Measurements from ENCODE around the gene XPO6. TPM values are rescaled to one million over a fixed set of nuclear protein-coding genes. Genes with fewer than 3 reads are reported as not detected.

XPO6 gene
- total RNA-seq, 1 donor from 2014 or later, result 168 TPM

DNA sequence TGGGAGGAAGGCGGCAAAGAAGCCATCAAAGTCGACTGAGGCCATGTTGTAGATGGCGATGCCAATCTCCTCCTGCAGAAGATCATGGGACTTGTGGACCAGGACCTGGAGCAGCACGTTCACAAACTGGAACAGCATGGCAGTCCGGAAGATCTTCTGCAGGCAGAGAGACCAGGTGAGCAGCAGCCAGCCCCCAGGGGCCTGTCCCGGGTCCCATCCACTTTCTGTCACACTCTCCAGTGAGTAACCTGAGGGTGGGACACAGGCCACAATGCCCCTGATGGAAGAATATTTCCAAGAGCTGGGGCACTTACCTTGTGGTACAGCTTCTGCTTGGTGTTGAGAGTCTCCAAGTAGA is 110.3 kb downstream of the XPO6 start:
- DNase-seq (ENCODE audit: low read depth), result no peak
- no peak overlapping the region for H3K4me3 ChIP-seq (ENCODE audit: low read depth, low read length)
- TF ChIP-seq, protein P1, sequence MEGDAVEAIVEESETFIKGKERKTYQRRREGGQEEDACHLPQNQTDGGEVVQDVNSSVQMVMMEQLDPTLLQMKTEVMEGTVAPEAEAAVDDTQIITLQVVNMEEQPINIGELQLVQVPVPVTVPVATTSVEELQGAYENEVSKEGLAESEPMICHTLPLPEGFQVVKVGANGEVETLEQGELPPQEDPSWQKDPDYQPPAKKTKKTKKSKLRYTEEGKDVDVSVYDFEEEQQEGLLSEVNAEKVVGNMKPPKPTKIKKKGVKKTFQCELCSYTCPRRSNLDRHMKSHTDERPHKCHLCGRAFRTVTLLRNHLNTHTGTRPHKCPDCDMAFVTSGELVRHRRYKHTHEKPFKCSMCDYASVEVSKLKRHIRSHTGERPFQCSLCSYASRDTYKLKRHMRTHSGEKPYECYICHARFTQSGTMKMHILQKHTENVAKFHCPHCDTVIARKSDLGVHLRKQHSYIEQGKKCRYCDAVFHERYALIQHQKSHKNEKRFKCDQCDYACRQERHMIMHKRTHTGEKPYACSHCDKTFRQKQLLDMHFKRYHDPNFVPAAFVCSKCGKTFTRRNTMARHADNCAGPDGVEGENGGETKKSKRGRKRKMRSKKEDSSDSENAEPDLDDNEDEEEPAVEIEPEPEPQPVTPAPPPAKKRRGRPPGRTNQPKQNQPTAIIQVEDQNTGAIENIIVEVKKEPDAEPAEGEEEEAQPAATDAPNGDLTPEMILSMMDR (conservative IDR thresholded peaks at IDR 0.05; ENCODE audit: low read depth, low read length), result no peak

DNA sequence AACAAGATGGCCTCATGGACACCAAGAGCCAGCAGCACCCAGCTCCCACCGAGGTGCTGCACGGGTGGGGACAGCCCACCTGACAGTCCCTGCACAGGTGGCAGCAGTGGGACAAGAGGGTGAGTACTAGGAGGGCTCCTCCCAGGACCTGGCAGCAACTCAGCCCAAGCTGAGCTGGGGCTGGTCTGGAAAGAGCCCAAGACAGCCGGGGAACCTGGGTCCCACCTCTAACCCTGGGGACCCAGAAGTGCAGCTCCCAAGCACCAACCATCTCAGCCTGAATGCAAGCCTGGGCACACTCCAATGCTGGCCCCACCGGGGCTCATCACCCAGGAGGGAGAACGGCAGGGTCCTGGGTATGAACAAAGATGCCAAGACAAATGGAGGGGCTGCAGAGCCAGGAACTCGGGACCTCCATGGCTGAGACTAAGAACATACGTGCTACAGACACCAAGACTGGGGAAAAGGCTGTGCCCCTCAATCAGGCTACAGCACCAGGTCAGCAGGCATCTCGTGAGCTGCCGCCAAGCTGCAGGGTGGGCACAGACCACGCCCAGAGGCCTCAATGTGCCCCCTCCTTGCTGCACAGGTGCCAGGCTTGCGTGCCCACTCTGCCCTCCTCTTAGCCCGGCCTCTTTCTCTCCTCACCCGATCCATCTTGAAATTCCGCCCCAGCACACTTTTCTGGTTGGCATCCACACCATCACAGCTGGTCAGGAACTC is 110.8 kb downstream of the XPO6 start:
- TF ChIP-seq, protein P1 (conservative IDR thresholded peaks at IDR 0.05; ENCODE audit: low read depth, low read length), result no peak

DNA sequence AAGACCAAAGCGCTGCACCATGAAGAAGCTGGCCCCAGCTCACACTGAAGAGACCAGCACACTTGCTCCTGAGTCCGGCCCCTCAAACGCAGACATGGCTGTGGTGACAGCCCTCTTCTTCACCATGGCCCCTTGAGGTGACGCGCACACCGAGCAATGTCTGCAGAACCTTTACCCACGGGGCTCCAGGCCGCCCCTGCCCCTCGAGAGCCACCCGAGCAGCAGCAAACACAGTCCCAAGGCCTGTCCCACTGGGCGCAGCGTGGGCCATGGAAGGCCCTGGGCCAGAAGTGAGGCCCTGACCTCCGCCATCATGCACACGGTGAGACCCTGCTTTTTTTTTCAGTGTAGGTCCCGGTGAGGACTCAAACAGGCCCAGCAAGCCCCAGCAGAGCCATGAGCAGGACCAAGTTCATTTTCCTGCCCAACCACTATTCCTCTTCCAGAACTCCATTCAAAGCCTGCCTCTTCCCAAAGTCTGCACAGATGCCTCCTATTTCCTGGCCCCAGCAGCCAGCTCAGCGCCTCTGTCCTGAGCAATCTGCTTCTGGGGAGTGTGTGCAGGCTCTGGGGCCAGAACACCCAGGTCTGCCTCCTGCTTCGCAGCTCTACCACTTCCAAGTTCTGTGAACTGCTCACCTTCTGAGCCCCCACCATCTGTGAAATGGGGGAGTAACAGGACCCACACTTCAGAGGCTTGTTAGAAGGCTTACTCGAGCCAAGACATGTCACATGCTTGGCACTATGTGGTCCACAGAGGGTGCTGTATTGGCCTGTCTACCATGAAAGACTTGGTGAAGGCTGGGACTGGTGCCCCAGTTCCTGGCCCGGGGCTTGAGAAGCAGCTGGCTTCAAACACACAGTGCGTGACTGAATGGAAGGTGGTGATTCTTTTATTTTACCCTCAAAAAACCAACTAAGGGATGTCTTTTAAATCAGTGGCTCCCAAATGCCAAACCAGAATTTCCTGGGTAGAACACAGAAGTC is 112.5 kb downstream of the XPO6 start:
- H3K4me3 ChIP-seq (ENCODE audit: low read depth, low read length), result no peak overlapping the region
- DNase-seq (ENCODE audit: low read depth), result no peak
- TF ChIP-seq, protein P1 (conservative IDR thresholded peaks at IDR 0.05; ENCODE audit: low read depth, low read length), result no peak

More for the DNA sequence above, 110.8 kb downstream of the XPO6 start:
- H3K4me3 ChIP-seq (ENCODE audit: low read depth, low read length), result no peak overlapping the region
- DNase-seq (ENCODE audit: low read depth), result no peak

DNA sequence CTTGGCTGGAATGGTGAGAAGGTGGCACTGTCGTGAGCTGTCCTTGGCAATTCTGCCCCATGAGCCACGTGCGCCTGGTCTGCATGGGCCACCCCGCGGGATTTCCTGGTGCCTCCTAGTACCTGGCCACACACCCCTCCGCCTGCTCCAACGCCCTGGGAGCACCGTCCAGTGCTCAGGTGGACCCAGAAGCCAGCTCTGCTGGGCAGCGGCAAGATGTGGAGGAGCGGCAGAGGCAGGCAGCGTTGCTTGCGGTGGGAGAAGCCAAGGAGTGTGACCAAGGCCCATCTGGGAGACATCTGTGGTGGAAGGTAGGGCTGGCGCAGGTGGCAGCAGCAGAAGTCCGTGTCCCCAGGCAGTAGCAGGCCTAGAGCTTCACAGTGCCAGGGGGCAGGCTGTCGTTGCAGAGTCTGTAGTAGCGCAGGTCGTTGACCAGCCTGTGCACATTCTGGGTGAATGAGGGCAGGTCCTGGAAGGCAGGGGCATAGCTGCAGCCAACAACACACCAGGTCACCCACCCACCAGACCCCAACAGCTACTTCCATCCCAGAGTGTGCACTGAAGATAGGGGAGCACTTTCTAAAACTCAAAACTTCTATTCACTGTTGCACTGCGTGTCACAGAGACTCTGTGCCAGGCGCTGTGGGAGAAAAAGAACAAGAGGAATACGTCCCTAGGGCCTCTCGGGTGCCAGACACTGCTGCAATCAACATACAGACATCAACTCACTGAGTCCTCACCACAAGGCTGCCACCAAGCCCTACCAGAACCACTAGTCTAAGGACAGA is 113.4 kb downstream of the XPO6 start:
- DNase-seq (ENCODE audit: low read depth), result no peak
- H3K4me3 ChIP-seq (ENCODE audit: low read depth, low read length), result no peak overlapping the region
- TF ChIP-seq, protein P1 (conservative IDR thresholded peaks at IDR 0.05; ENCODE audit: low read depth, low read length), result no peak

DNA sequence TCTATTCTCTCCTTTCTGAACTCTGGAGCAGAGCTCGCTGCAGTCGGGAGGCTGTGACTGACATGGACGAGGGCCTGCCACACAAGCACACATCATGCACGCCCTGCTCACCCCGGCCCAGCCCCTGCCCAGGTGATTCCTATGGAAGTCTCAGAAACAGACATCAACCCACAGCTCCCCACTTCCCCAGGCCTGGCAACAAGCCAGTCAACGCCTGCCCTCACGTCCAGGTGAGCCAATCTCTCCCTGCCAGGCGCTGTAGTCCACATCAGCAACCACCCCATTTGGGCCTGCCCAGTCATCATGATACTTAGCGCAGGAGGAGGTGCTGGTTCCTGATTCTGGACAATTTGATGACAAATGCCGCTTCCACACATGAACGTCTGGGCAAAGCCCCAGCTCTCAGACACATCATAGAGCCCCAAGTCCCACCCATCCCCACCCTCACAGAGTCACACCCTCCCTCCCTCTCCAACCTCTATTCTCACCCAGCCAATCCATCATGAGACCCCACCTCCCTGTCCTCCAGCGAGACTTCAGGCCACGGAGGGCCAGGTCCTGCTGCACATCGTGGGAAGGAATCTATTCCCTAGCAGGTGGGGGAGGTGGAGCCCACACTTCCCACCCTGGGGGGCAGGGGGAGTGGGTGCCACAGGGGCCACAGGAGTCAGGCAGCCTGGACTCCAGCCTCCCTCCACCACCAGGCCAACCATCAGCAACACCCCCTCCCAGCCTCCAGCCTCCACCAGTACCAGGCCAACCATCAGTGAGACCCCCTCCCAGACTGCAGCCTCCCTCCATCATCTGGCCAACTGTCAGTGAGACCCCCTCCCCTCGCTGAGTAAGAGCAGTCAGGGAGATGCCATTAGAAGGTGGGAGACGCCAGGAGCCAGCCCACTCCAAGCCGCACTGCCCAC is 114.5 kb downstream of the XPO6 start:
- TF ChIP-seq, protein P1 (conservative IDR thresholded peaks at IDR 0.05; ENCODE audit: low read depth, low read length), result no peak
- H3K4me3 ChIP-seq (ENCODE audit: low read depth, low read length), result no peak overlapping the region
- no peak for DNase-seq (ENCODE audit: low read depth)

DNA sequence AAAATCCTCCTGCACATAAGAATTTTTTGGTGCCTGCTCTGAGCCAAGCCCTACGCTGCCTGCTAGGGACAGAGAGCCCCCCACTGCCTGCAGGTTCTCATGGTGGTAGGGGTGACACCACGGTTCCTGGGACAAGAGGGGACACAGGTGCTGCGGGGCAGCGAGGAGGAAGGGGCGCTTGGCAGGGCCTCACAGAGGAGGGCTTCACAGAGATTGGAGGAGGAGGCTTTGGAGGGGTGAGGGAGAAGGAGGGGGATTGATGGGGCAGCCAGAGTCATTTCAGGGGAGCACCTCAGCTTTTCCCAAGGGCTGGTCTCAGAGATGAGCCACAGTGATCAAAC is 118.4 kb downstream of the XPO6 start:
- H3K4me3 ChIP-seq (ENCODE audit: low read depth, low read length), result no peak overlapping the region
- TF ChIP-seq, protein P1 (conservative IDR thresholded peaks at IDR 0.05; ENCODE audit: low read depth, low read length), result no peak

More for the DNA sequence above, 118.4 kb downstream of the XPO6 start:
- no peak for DNase-seq (ENCODE audit: low read depth)
